ENCODE data around the gene APH1A.

Gene APH1A

GRCh38 chr1:150268340-150268704 is 494 bp downstream of the APH1A start:
- TF ChIP-seq CTCF (IDR thresholded peaks at IDR 0.05): no peak
- DNase-seq (ENCODE audit: low spot score): no peak
- peak overlapping the region; percentile 93 for H3K4me3 ChIP-seq
- peak overlapping the region; percentile 87 to 94 for H3K27ac ChIP-seq

GRCh38 chr1:150267896-150268295 is 920 bp downstream of the APH1A start:
- DNase-seq (ENCODE audit: low spot score): no peak
- Histone ChIP-seq H3K27ac (peak overlapping the region; percentile 87 to 94), H3K4me3 (peak overlapping the region; percentile 93)
- no peak for TF ChIP-seq CTCF (IDR thresholded peaks at IDR 0.05)

- Histone ChIP-seq H3K27ac (no peak overlapping the region), H3K4me3 (no peak overlapping the region)
- no peak for TF ChIP-seq CTCF (IDR thresholded peaks at IDR 0.05)
- DNase-seq (ENCODE audit: low spot score): no peak
These were observed 5.3 kb downstream of the APH1A start for GRCh38 chr1:150263549-150263948.

- DNase-seq (ENCODE audit: low spot score): no peak
- no peak for TF ChIP-seq CTCF (IDR thresholded peaks at IDR 0.05)
- no peak overlapping the region for H3K4me3 ChIP-seq
- no peak overlapping the region for H3K27ac ChIP-seq
These were observed 6.2 kb downstream of the APH1A start for GRCh38 chr1:150262388-150263320.

- Histone ChIP-seq H3K27ac (no peak overlapping the region), H3K4me3 (no peak overlapping the region)
- no peak for TF ChIP-seq CTCF (IDR thresholded peaks at IDR 0.05)
- DNase-seq (ENCODE audit: low spot score): no peak
These were observed 7.4 kb downstream of the APH1A start for GRCh38 chr1:150261367-150261766.

GRCh38 chr1:150259758-150260669 is 8.8 kb downstream of the APH1A start:
- H3K4me3 ChIP-seq: no peak overlapping the region
- H3K27ac ChIP-seq: no peak overlapping the region
- TF ChIP-seq CTCF (IDR thresholded peaks at IDR 0.05): no peak
- no peak for DNase-seq (ENCODE audit: low spot score)
